GM18861 (cell line): ENCODE data around the gene ADGRV1.
"Not testable (repeated sequence)": the region's sequence is repeated elsewhere in the genome, so short reads cannot be mapped to it uniquely, and the experiment has no call there.

Experiments used
- ATAC-seq: cut with Tn5 transposase; IDR thresholded peaks from one replicate; pipeline ENCODE4 v1.9.1; 2021; ENCODE audit not compliant: unreplicated experiment

Gene ADGRV1

GRCh38 chr5:91018712-91019371, 460.2 kb downstream of the ADGRV1 start:
- ATAC-seq: no peak

GRCh38 chr5:91020065-91020800, 461.6 kb downstream of the ADGRV1 start:
- no peak for ATAC-seq

GRCh38 chr5:91022518-91022917, 463.9 kb downstream of the ADGRV1 start:
- ATAC-seq: no peak

GRCh38 chr5:91024206-91024605, 465.6 kb downstream of the ADGRV1 start:
- no peak for ATAC-seq

GRCh38 chr5:91024727-91025126, 466.1 kb downstream of the ADGRV1 start:
- ATAC-seq: no peak

GRCh38 chr5:91025449-91025848, 466.9 kb downstream of the ADGRV1 start:
- ATAC-seq: no peak

GRCh38 chr5:91025956-91026355, 467.4 kb downstream of the ADGRV1 start:
- ATAC-seq: no peak

- ATAC-seq: no peak
These were observed 467.9 kb downstream of the ADGRV1 start for GRCh38 chr5:91026466-91026865.

- ATAC-seq: no peak
These were observed 469.0 kb downstream of the ADGRV1 start for GRCh38 chr5:91027405-91028139.

GRCh38 chr5:91028499-91028956, 469.9 kb downstream of the ADGRV1 start:
- no peak for ATAC-seq

GRCh38 chr5:91030521-91031401, 472.2 kb downstream of the ADGRV1 start:
- ATAC-seq: no peak

GRCh38 chr5:91031402-91031752, 472.8 kb downstream of the ADGRV1 start:
- no peak for ATAC-seq

GRCh38 chr5:91032125-91032524, 473.5 kb downstream of the ADGRV1 start:
- ATAC-seq: no peak

GRCh38 chr5:91033370-91033769, 474.8 kb downstream of the ADGRV1 start:
- no peak for ATAC-seq

GRCh38 chr5:91038180-91038808, 479.7 kb downstream of the ADGRV1 start:
- ATAC-seq: no peak

GRCh38 chr5:91041132-91041531, 482.5 kb downstream of the ADGRV1 start:
- ATAC-seq: not testable (repeated sequence)

GRCh38 chr5:91042247-91042935, 483.8 kb downstream of the ADGRV1 start:
- no peak for ATAC-seq

- no peak for ATAC-seq
These were observed 484.3 kb downstream of the ADGRV1 start for GRCh38 chr5:91042936-91043255.

- no peak for ATAC-seq
These were observed 489.5 kb downstream of the ADGRV1 start for GRCh38 chr5:91048073-91048472.

GRCh38 chr5:91049112-91049511, 490.5 kb downstream of the ADGRV1 start:
- no peak for ATAC-seq
